Stimulated activated CD8-positive, alpha-beta memory T cell treated with anti-CD3 and anti-CD28 coated beads, Interleukin-4, amount 100 ng/mL, for 4 hours (primary cell): Measurements from ENCODE around the gene GLYR1.

ENCODE experiments used
- DNase-seq, 2 donors: peaks; one replicate each; pipeline ENCODE4 v3.0.0-alpha.2; 2020; ENCODE audit warnings: low read depth in 2 of 2, low spot score in 1 of 2

Gene GLYR1

GRCh38 chr16:4813251-4814003 is 33.7 kb downstream of the GLYR1 start:
- no peak for DNase-seq

- DNase-seq = no peak
Measured at GRCh38 chr16:4811773-4812172, 35.3 kb downstream of the GLYR1 start.

GRCh38 chr16:4811242-4811641 is 35.8 kb downstream of the GLYR1 start:
- no peak for DNase-seq

- DNase-seq = no peak
Measured at GRCh38 chr16:4806280-4806679, 40.8 kb downstream of the GLYR1 start.

GRCh38 chr16:4805231-4805630 is 41.9 kb downstream of the GLYR1 start:
- DNase-seq = no peak

- no peak for DNase-seq
Measured at GRCh38 chr16:4803898-4804762, 43.0 kb downstream of the GLYR1 start.

- DNase-seq = no peak
Measured at GRCh38 chr16:4803401-4803844, 43.7 kb downstream of the GLYR1 start.

- DNase-seq = peak; percentile 73 to 78
Measured at GRCh38 chr16:4802659-4803287, 44.3 kb downstream of the GLYR1 start.

GRCh38 chr16:4801962-4802658 is 45.0 kb downstream of the GLYR1 start, which contains the start of gene ROGDI:
Gene ROGDI (minus strand): TSS chr16:4802633. CDS start chr16:4802571, 62 bp downstream.
- peak; percentile 42 to 53 for DNase-seq

- no peak for DNase-seq
Measured at GRCh38 chr16:4801051-4801961, 45.8 kb downstream of the GLYR1 start.

- DNase-seq = no peak
Measured at GRCh38 chr16:4800290-4801041, 46.6 kb downstream of the GLYR1 start.

GRCh38 chr16:4799171-4799855 is 47.8 kb downstream of the GLYR1 start:
- no peak for DNase-seq

GRCh38 chr16:4798456-4798855 is 48.6 kb downstream of the GLYR1 start:
- no peak for DNase-seq

- no peak for DNase-seq
Measured at GRCh38 chr16:4797805-4798252, 49.3 kb downstream of the GLYR1 start.

GRCh38 chr16:4796982-4797804 is 49.9 kb downstream of the GLYR1 start:
- DNase-seq = no peak

- DNase-seq = no peak
Measured at GRCh38 chr16:4795828-4796572, 51.1 kb downstream of the GLYR1 start.
